Measurements from ENCODE around the gene SNRK. TPM values are rescaled to one million over a fixed set of nuclear protein-coding genes. Genes with fewer than 3 reads are reported as not detected.
"Not testable (repeated sequence)": the region's sequence is repeated elsewhere in the genome, so short reads cannot be mapped to it uniquely, and the experiment has no call there.

The SNRK gene
- total and polyA plus RNA-seq, 4 experiments from 2014 or later: 39.8 to 108 (median 77.1) TPM

DNA sequence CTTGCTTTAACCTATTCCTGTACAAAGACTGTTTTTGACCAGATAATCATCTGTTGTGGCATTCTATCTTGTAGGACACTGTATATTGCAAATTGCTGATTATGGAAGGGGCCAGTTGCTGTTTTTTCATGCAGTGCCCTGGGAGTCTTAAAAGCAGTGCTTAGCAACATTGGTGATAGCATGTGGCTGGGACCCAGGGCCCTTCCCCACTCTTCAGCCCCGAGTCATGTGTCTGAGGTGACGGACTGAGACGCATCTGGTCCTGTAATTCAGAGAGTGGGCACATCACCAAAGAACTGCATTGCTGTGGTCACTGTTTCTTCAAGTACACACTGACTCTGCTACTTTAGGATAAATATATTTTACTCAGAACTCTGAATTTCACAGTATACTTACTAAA lies 63.4 kb downstream of the SNRK start:
- ChIA-PET CTCF (ENCODE audit: partially characterized antibody) (interaction anchor here (1.0 to 5.6 kb wide), 2 partner anchors 153 to 187 kb away, joined by 3 to 27 read pairs; no protein-coding TSS in a partner anchor), POLR2A (ENCODE audit: partially characterized antibody) (interaction anchor here (1.2 to 1.8 kb wide), 2 partner anchors 40 to 64 kb away, joined by 3 to 4 read pairs; partner anchors contain the start of gene SNRK)
- H3K4me3 ChIP-seq (ENCODE audit: low read length in 2 of 2): no peak overlapping the region
- Mint-ChIP-seq H3K27me3 (no peaks in the 10 kb centered on the region), H3K36me3 (peaks cover 86 to 87% of the 10 kb centered on the region in 2 donors), H3K4me3 (no peak overlapping the region), H3K9me3 (peaks cover 2 to 38% (median 35%) of the 10 kb centered on the region in 8 donors), H3K27ac (peak overlapping the region in 2 of 7 donors; percentile 61 to 73), H3K4me1 (peaks cover 33 to 68% (median 46%) of the 10 kb centered on the region in 4 donors)
- no peak overlapping the region for H3K27ac ChIP-seq (ENCODE audit: low read depth, low read length)
- no peak for DNase-seq
- intact Hi-C loops (cut with micrococcal nuclease): loop anchor here (5.0 kb wide), 1 partner anchor 37 kb away; no protein-coding TSS in a partner anchor
- peaks cover 25% of the 10 kb centered on the region for H3K36me3 ChIP-seq (ENCODE audit: insufficient read depth, low read length)
- peaks cover 4 to 5% of the 10 kb centered on the region in 2 donors for H3K9me3 ChIP-seq (ENCODE audit: control insufficient read depth in 1 of 2, low read length in 2 of 2)
- H3K4me1 ChIP-seq (ENCODE audit: insufficient read depth, low read length): peaks cover 50% of the 10 kb centered on the region
- no peaks in the 10 kb centered on the region for H3K27me3 ChIP-seq (ENCODE audit: insufficient read depth, low read length)

DNA sequence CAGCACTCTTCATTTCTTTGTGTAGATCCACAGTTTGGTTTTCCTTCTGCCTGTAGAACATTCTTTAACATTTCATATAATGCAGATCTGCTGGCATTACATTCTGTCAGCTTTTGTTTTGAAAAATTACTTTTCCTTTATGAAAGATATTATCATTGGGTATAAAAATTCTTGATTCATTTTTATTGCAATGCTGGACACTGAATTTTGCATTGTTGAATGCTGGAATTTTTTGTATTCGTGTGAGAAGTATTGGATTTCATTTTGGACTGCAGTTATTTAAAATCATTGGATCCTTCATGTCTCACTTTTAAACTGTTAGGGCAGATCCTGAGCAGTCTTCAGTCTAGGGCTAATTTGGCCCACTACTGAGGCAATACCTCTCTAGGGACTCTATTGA lies 67.1 kb downstream of the SNRK start:
- H3K4me3 ChIP-seq (ENCODE audit: low read length in 2 of 2): no peak overlapping the region
- no peak overlapping the region for H3K4me3 Mint-ChIP-seq
- H3K27ac ChIP-seq (ENCODE audit: low read depth, low read length): no peak overlapping the region
- H3K36me3 ChIP-seq (ENCODE audit: insufficient read depth, low read length): peaks cover 11% of the 10 kb centered on the region
- peaks cover 7 to 72% (median 65%) of the 10 kb centered on the region in 8 donors for H3K9me3 Mint-ChIP-seq
- intact Hi-C loops (cut with micrococcal nuclease): no loop called here
- H3K27me3 ChIP-seq (ENCODE audit: insufficient read depth, low read length): no peaks in the 10 kb centered on the region
- H3K4me1 Mint-ChIP-seq: peaks cover 9 to 34% (median 21%) of the 10 kb centered on the region in 4 donors
- H3K4me1 ChIP-seq (ENCODE audit: insufficient read depth, low read length): peaks cover 14% of the 10 kb centered on the region
- ChIA-PET POLR2A (ENCODE audit: partially characterized antibody) (interaction anchor here (1.4 to 1.7 kb wide), 2 partner anchors 57 to 67 kb away, joined by 3 to 5 read pairs; partner anchors contain the start of gene SNRK), CTCF (ENCODE audit: partially characterized antibody) (interaction anchor here (0.6 to 1.1 kb wide), 2 partner anchors 25 to 150 kb away, joined by 3 read pairs; no protein-coding TSS in a partner anchor)
- peaks cover 72 to 79% of the 10 kb centered on the region in 2 donors for H3K36me3 Mint-ChIP-seq
- no peak for DNase-seq
- peak overlapping the region in 1 of 7 donors; percentile 23 for H3K27ac Mint-ChIP-seq
- H3K9me3 ChIP-seq (ENCODE audit: control insufficient read depth in 1 of 2, low read length in 2 of 2): peaks cover 4 to 5% of the 10 kb centered on the region in 2 donors
- no peaks in the 10 kb centered on the region for H3K27me3 Mint-ChIP-seq

DNA sequence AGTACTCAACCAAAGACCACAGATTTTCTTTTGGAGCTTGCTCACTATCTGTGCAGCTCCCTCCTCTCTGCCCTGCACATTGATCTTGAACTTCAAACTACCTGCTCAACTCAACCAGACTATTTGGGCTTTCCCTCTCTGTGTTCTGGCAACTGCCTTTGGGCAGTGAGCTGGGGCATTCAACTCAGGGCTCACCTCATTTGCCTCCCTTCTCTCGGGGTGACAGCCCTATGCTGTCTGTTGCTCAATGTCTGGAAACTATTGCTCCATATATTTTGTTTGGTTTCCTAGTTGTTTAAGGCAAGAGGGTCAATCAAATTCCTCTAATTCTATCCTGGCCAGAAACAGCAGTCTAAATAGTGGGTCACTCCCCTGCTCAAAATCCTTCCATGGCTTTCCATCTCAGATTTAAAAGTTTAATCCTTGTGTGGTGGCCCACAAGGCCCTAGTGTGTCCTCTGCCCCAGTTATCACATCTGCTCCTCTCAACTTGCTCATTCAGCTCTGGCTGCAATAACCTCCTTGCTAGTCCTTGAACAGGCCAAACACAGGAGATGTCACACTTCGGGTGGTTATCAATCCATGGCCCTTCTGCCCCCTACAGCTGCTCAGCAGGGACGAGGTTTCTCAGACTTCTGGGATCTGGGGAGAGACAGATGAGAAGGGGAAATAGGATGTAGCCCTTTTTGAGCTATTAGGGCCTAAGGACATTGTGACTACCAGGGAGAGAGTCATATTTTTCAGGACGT lies 67.8 kb downstream of the SNRK start:
- Mint-ChIP-seq H3K27me3 (no peaks in the 10 kb centered on the region), H3K4me1 (peaks cover 4 to 27% (median 16%) of the 10 kb centered on the region in 4 donors), H3K4me3 (no peak overlapping the region), H3K36me3 (peaks cover 65 to 72% of the 10 kb centered on the region in 2 donors), H3K27ac (peak overlapping the region in 4 of 7 donors; percentile 13 to 80 (median 44)), H3K9me3 (peaks cover 9 to 72% (median 65%) of the 10 kb centered on the region in 8 donors)
- H3K27me3 ChIP-seq (ENCODE audit: insufficient read depth, low read length): no peaks in the 10 kb centered on the region
- ChIA-PET CTCF (ENCODE audit: partially characterized antibody) (interaction anchor here (0.6 kb wide), 1 partner anchor 51 kb away, joined by 3 read pairs; no protein-coding TSS in a partner anchor), POLR2A (ENCODE audit: partially characterized antibody) (interaction anchor here (1.7 kb wide), 1 partner anchor 67 kb away, joined by 5 read pairs; the partner anchor contains the start of gene SNRK)
- DNase-seq: no peak
- peaks cover 4% of the 10 kb centered on the region for H3K36me3 ChIP-seq (ENCODE audit: insufficient read depth, low read length)
- intact Hi-C loops (cut with micrococcal nuclease): no loop called here
- no peak overlapping the region for H3K4me3 ChIP-seq (ENCODE audit: low read length in 2 of 2)
- H3K9me3 ChIP-seq (ENCODE audit: control insufficient read depth in 1 of 2, low read length in 2 of 2): peaks cover 4 to 5% of the 10 kb centered on the region in 2 donors
- H3K4me1 ChIP-seq (ENCODE audit: insufficient read depth, low read length): peaks cover 7% of the 10 kb centered on the region
- no peak overlapping the region for H3K27ac ChIP-seq (ENCODE audit: low read depth, low read length)

DNA sequence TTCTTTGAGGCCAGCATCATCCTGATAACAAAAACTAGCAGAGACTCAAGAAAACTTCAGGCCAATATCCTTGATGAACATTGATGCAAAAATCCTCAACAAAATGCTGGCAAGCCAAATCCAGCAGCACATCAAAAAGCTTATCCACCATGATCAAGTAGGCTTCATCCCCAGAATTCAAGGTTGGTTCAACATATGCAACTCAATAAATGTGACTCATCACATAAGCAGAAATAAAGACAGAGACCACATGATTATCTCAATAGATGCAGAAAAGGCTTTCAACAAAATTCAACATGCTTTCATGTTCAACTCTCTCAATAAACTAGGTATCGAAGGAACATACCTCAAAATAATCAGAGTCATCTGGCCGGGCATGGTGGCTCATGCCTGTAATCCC lies 69.7 kb downstream of the SNRK start:
- intact Hi-C loops (cut with micrococcal nuclease); H3K4me3 ChIP-seq (ENCODE audit: low read length in 2 of 2); H3K27me3 ChIP-seq (ENCODE audit: insufficient read depth, low read length); H3K27ac ChIP-seq (ENCODE audit: low read depth, low read length); H3K27me3 Mint-ChIP-seq; H3K36me3 ChIP-seq (ENCODE audit: insufficient read depth, low read length); H3K9me3 ChIP-seq (ENCODE audit: control insufficient read depth in 1 of 2, low read length in 2 of 2); H3K4me1 ChIP-seq (ENCODE audit: insufficient read depth, low read length); H3K27ac Mint-ChIP-seq; DNase-seq: not testable (repeated sequence)
- ChIA-PET CTCF (ENCODE audit: partially characterized antibody) (interaction anchor here (1.5 to 1.6 kb wide), 2 partner anchors 9 to 148 kb away, joined by 4 to 5 read pairs; no protein-coding TSS in a partner anchor), POLR2A (ENCODE audit: partially characterized antibody) (interaction anchor here (0.8 to 1.5 kb wide), 3 partner anchors 11 to 59 kb away, joined by 3 to 4 read pairs (median 3); no protein-coding TSS in a partner anchor)
- H3K9me3 Mint-ChIP-seq: peaks cover 9 to 72% (median 65%) of the 10 kb centered on the region in 8 donors
- peak overlapping the region in 1 of 8 donors; percentile 3 for H3K4me3 Mint-ChIP-seq
- peaks cover 48 to 54% of the 10 kb centered on the region in 2 donors for H3K36me3 Mint-ChIP-seq
- peaks cover 2 to 15% (median 10%) of the 10 kb centered on the region in 4 donors for H3K4me1 Mint-ChIP-seq

DNA sequence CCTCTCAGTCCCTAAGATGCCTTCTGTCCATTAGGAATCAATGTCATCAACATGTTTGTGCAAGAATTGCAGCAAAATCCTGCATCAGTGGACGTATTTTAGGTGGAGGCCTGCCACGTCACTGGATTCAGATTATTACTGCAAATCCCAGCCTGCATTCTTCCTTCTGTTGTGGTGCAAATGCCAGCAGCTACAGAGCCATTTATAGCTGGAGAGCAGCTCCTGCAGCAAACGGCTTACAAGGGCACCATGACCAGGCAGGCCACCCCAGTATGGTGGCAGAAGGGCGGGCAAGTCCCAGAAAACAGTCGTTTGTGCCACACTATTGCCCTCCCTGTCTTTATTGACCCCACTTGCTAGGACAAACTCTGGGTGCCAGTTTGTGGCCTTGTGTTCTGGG lies 74.7 kb downstream of the SNRK start:
- H3K4me1 Mint-ChIP-seq: peaks cover 0 to 9% (median 4%) of the 10 kb centered on the region in 4 donors

DNA sequence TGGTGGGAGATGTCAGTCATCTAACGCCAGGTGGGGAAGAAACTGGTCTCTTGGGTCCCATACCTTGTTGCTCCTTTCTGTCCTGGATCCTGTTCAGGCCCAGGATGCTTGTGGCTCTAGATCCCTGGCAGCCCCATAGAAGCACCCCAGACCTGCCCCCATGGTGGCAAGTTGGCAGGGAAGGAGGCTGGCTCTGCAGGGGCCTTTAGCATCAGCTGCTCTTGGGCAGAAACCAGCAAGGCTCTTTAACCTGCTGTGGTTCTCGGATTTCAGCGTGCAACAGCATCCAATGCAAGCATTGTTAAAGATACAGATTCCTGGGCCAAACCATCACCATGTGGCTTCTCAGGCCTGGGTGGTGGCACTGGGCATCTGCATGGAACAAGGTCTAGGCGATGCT lies 75.8 kb downstream of the SNRK start:
- H3K4me1 ChIP-seq (ENCODE audit: insufficient read depth, low read length): no peaks in the 10 kb centered on the region
- peaks cover 0 to 12% (median 6%) of the 10 kb centered on the region in 4 donors for H3K4me1 Mint-ChIP-seq
- DNase-seq: no peak
- no peaks in the 10 kb centered on the region for H3K36me3 ChIP-seq (ENCODE audit: insufficient read depth, low read length)
- peaks cover 2 to 5% of the 10 kb centered on the region in 2 donors for H3K36me3 Mint-ChIP-seq
- H3K27ac Mint-ChIP-seq: peak overlapping the region in 3 of 7 donors; percentile 9 to 66 (median 41)
- no peak overlapping the region for H3K4me3 Mint-ChIP-seq
- H3K27me3 ChIP-seq (ENCODE audit: insufficient read depth, low read length): no peaks in the 10 kb centered on the region
- intact Hi-C loops (cut with micrococcal nuclease): no loop called here
- H3K9me3 ChIP-seq (ENCODE audit: control insufficient read depth in 1 of 2, low read length in 2 of 2): no peaks in the 10 kb centered on the region
- H3K27me3 Mint-ChIP-seq: no peaks in the 10 kb centered on the region
- ChIA-PET POLR2A (ENCODE audit: partially characterized antibody) (interaction anchor here (0.6 to 1.0 kb wide), 2 partner anchors 11 to 28 kb away, joined by 3 to 4 read pairs; no protein-coding TSS in a partner anchor), CTCF (ENCODE audit: partially characterized antibody) (no interaction called here)
- no peak overlapping the region for H3K27ac ChIP-seq (ENCODE audit: low read depth, low read length)
- peaks cover 0 to 12% (median 8%) of the 10 kb centered on the region in 8 donors for H3K9me3 Mint-ChIP-seq
- H3K4me3 ChIP-seq (ENCODE audit: low read length in 2 of 2): no peak overlapping the region

More for the DNA sequence above, 74.7 kb downstream of the SNRK start:
- peak overlapping the region in 2 of 7 donors; percentile 11 to 62 for H3K27ac Mint-ChIP-seq
- Histone ChIP-seq H3K27me3 (ENCODE audit: insufficient read depth, low read length) (no peaks in the 10 kb centered on the region), H3K4me3 (ENCODE audit: low read length in 2 of 2) (no peak overlapping the region), H3K36me3 (ENCODE audit: insufficient read depth, low read length) (no peaks in the 10 kb centered on the region), H3K4me1 (ENCODE audit: insufficient read depth, low read length) (no peaks in the 10 kb centered on the region), H3K9me3 (ENCODE audit: control insufficient read depth in 1 of 2, low read length in 2 of 2) (no peaks in the 10 kb centered on the region), H3K27ac (ENCODE audit: low read depth, low read length) (no peak overlapping the region)
- DNase-seq: no peak
- POLR2A ChIA-PET (ENCODE audit: partially characterized antibody): no interaction called here
- no peaks in the 10 kb centered on the region for H3K27me3 Mint-ChIP-seq
- intact Hi-C loops (cut with micrococcal nuclease): no loop called here
- H3K36me3 Mint-ChIP-seq: peaks cover 4 to 5% of the 10 kb centered on the region in 2 donors
- H3K4me3 Mint-ChIP-seq: no peak overlapping the region
- CTCF ChIA-PET (ENCODE audit: partially characterized antibody): interaction anchor here (1.4 kb wide), 1 partner anchor 12 kb away, joined by 3 read pairs; no protein-coding TSS in a partner anchor
- peaks cover 0 to 21% (median 18%) of the 10 kb centered on the region in 8 donors for H3K9me3 Mint-ChIP-seq

DNA sequence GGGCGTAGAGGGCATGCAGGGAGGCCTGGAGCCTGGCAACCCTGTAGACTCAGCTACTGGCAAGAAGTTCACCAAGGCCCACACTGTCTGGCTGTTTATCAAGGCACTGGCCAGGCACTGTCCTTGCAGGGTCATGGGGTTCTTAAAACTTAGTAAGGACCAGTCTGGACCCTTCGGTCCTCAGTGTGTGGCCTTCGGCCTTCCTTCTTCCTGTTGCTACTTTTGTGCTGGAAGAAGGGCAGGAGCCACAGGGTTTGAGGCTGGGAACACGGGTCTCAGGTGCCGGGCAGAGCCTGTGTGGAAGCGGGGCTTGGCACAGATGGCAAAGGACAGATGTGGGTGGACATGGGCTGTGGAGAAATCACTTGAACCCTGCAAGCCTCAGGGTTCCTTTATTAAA lies 76.6 kb downstream of the SNRK start:
- no peak overlapping the region for H3K4me3 Mint-ChIP-seq
- no peaks in the 10 kb centered on the region for H3K36me3 ChIP-seq (ENCODE audit: insufficient read depth, low read length)
- H3K27ac Mint-ChIP-seq: peak overlapping the region in 4 of 7 donors; percentile 18 to 66 (median 42)
- H3K27me3 Mint-ChIP-seq: no peaks in the 10 kb centered on the region
- H3K4me3 ChIP-seq (ENCODE audit: low read length in 2 of 2): no peak overlapping the region
- H3K27me3 ChIP-seq (ENCODE audit: insufficient read depth, low read length): no peaks in the 10 kb centered on the region
- H3K9me3 ChIP-seq (ENCODE audit: control insufficient read depth in 1 of 2, low read length in 2 of 2): no peaks in the 10 kb centered on the region
- CTCF ChIA-PET (ENCODE audit: partially characterized antibody): no interaction called here
- H3K9me3 Mint-ChIP-seq: peaks cover 0 to 6% (median 2%) of the 10 kb centered on the region in 8 donors
- H3K27ac ChIP-seq (ENCODE audit: low read depth, low read length): no peak overlapping the region
- POLR2A ChIA-PET (ENCODE audit: partially characterized antibody): interaction anchor here (1.0 kb wide), 1 partner anchor 12 kb away, joined by 4 read pairs; no protein-coding TSS in a partner anchor
- H3K36me3 Mint-ChIP-seq: no peaks in the 10 kb centered on the region
- no peaks in the 10 kb centered on the region for H3K4me1 ChIP-seq (ENCODE audit: insufficient read depth, low read length)
- intact Hi-C loops (cut with micrococcal nuclease): no loop called here
- no peak for DNase-seq
- H3K4me1 Mint-ChIP-seq: peaks cover 0 to 9% (median 7%) of the 10 kb centered on the region in 4 donors
